ENCODE data around the gene MYOD1. TPM values are rescaled to one million over a fixed set of nuclear protein-coding genes. Genes with fewer than 3 reads are reported as not detected.

MYOD1 gene
- total RNA-seq, 1 experiment from 2014 or later = not detected

GRCh38 chr11:17746096-17746495 lies 26.7 kb downstream of the MYOD1 start:
- Histone ChIP-seq H3K27ac (ENCODE audit: low read depth, low read length, poor library complexity, severe bottlenecking) (no peak overlapping the region), H3K4me1 (ENCODE audit: insufficient read depth, low read length, poor library complexity, severe bottlenecking) (no peaks in the 10 kb centered on the region), H3K36me3 (ENCODE audit: insufficient read depth, low read length, poor library complexity, severe bottlenecking) (no peaks in the 10 kb centered on the region), H3K27me3 (replicated peaks; ENCODE audit: insufficient read depth, low read depth, low read length, poor library complexity) (no peaks in the 10 kb centered on the region), H3K4me3 (ENCODE audit: low read depth, low read length, poor library complexity, severe bottlenecking) (no peak overlapping the region), H3K9me3 (ENCODE audit: low read depth, low read length, poor library complexity, severe bottlenecking) (no peaks in the 10 kb centered on the region)
- BruUV-seq (replicated peaks) = no TSS peak
- TF ChIP-seq, protein P1, sequence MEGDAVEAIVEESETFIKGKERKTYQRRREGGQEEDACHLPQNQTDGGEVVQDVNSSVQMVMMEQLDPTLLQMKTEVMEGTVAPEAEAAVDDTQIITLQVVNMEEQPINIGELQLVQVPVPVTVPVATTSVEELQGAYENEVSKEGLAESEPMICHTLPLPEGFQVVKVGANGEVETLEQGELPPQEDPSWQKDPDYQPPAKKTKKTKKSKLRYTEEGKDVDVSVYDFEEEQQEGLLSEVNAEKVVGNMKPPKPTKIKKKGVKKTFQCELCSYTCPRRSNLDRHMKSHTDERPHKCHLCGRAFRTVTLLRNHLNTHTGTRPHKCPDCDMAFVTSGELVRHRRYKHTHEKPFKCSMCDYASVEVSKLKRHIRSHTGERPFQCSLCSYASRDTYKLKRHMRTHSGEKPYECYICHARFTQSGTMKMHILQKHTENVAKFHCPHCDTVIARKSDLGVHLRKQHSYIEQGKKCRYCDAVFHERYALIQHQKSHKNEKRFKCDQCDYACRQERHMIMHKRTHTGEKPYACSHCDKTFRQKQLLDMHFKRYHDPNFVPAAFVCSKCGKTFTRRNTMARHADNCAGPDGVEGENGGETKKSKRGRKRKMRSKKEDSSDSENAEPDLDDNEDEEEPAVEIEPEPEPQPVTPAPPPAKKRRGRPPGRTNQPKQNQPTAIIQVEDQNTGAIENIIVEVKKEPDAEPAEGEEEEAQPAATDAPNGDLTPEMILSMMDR (conservative IDR thresholded peaks at IDR 0.05; ENCODE audit: low read depth, low read length) = no peak
- TF ChIP-seq EZH2 (IDR thresholded peaks at IDR 0.05; ENCODE audit: borderline replicate concordance, low read depth, low read length, poor library complexity, severe bottlenecking) = no peak
- intact Hi-C loops (cut with micrococcal nuclease; ENCODE audit: unreplicated experiment) = no loop called here
- DNase-seq (ENCODE audit: low spot score) = no peak
- POLR2A ChIA-PET (ENCODE audit: low non-redundant PET) = no interaction called here
- CTCF ChIA-PET = no interaction called here

DNA sequence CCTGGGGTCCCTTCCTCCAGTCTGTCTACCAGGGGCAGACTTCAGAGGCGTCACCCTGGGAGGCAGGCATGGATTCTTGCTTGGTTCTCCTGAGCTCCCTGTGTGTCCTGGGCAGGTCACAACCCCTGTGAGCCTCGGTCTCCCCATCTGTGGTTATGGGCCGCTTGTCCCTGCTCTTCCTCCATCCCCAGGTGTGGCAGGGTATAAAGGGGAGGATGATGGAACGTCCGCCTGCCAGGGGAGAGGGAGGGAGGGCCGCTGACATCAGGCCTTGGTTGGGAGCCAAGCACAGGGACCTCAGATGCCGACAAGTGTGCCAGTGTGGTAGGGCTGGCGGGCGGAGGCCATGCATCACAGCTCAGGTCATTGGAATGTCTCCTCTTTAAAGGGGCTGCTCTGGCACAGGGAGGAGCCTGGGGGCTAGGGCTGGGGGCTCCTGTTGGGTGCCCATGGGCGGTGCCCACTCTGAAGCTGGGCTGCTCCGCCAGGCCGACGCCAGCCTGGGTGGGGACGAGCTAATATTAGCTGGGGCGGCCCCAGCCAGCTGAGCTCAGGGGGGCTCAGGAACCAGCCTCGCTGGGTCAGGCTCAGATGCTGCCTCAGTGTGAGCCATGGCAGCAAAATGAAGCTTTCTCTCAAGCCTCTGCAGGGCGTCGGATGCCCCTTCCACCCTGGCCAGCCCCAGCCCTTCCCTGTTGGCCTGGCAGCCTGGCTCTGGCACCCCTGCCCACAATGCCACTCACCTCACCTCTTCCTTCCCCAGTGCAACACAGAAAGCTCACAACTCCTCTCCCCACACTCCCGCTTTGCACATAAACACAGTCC lies 28.0 kb downstream of the MYOD1 start:
- Histone ChIP-seq H3K27ac (ENCODE audit: low read depth, low read length, poor library complexity, severe bottlenecking) (no peak overlapping the region), H3K27me3 (replicated peaks; ENCODE audit: insufficient read depth, low read depth, low read length, poor library complexity) (no peaks in the 10 kb centered on the region), H3K4me1 (ENCODE audit: insufficient read depth, low read length, poor library complexity, severe bottlenecking) (no peaks in the 10 kb centered on the region), H3K9me3 (ENCODE audit: low read depth, low read length, poor library complexity, severe bottlenecking) (no peaks in the 10 kb centered on the region), H3K36me3 (ENCODE audit: insufficient read depth, low read length, poor library complexity, severe bottlenecking) (no peaks in the 10 kb centered on the region), H3K4me3 (ENCODE audit: low read depth, low read length, poor library complexity, severe bottlenecking) (no peak overlapping the region)
- CTCF ChIA-PET = no interaction called here
- POLR2A ChIA-PET (ENCODE audit: low non-redundant PET) = no interaction called here
- no peak for DNase-seq (ENCODE audit: low spot score)
- no peak for TF ChIP-seq EZH2 (IDR thresholded peaks at IDR 0.05; ENCODE audit: borderline replicate concordance, low read depth, low read length, poor library complexity, severe bottlenecking)
- TF ChIP-seq, protein P1 (conservative IDR thresholded peaks at IDR 0.05; ENCODE audit: low read depth, low read length) = no peak
- no TSS peak for BruUV-seq (replicated peaks)
- intact Hi-C loops (cut with micrococcal nuclease; ENCODE audit: unreplicated experiment) = no loop called here

- CTCF ChIA-PET = no interaction called here
- intact Hi-C loops (cut with micrococcal nuclease; ENCODE audit: unreplicated experiment) = no loop called here
These were observed 28.7 kb downstream of the MYOD1 start for GRCh38 chr11:17748044-17748443.

More at GRCh38 chr11:17748044-17748443, 28.7 kb downstream of the MYOD1 start:
- no TSS peak for BruUV-seq (replicated peaks)
- TF ChIP-seq, protein P1 (conservative IDR thresholded peaks at IDR 0.05; ENCODE audit: low read depth, low read length) = no peak
- H3K27ac ChIP-seq (ENCODE audit: low read depth, low read length, poor library complexity, severe bottlenecking) = no peak overlapping the region
- no peaks in the 10 kb centered on the region for H3K36me3 ChIP-seq (ENCODE audit: insufficient read depth, low read length, poor library complexity, severe bottlenecking)
- H3K4me3 ChIP-seq (ENCODE audit: low read depth, low read length, poor library complexity, severe bottlenecking) = no peak overlapping the region
- H3K9me3 ChIP-seq (ENCODE audit: low read depth, low read length, poor library complexity, severe bottlenecking) = no peaks in the 10 kb centered on the region
- no peaks in the 10 kb centered on the region for H3K4me1 ChIP-seq (ENCODE audit: insufficient read depth, low read length, poor library complexity, severe bottlenecking)
- POLR2A ChIA-PET (ENCODE audit: low non-redundant PET) = no interaction called here
- H3K27me3 ChIP-seq (replicated peaks; ENCODE audit: insufficient read depth, low read depth, low read length, poor library complexity) = no peaks in the 10 kb centered on the region
- no peak for DNase-seq (ENCODE audit: low spot score)
